Bronchial epithelial cell (primary cell): ENCODE results near the gene MAST4. TPM values are rescaled to one million over a fixed set of nuclear protein-coding genes. Genes with fewer than 3 reads are reported as not detected.

Experiments used
- DNase-seq: peaks from one replicate; pipeline ENCODE4 v3.0.0-alpha.2; 2010; ENCODE audit warnings: low read depth
- FAIRE-seq: peaks from 2 replicates; lab custom pipeline; 2011; peaks lifted over from hg19 to GRCh38; lab: Jason Lieb, UNC
- H3K27me3 ChIP-seq: 2 replicates; pipeline ENCODE4 v1.5.1; 2011; ENCODE audit warnings: low read length; ENCODE audit not compliant: control insufficient read depth, insufficient read depth
- H3K36me3 ChIP-seq: 2 replicates; pipeline ENCODE4 v1.5.1; 2011; ENCODE audit warnings: low read length; ENCODE audit not compliant: control insufficient read depth, insufficient read depth
- H3K4me3 ChIP-seq: 2 replicates; pipeline ENCODE4 v1.5.1; 2011; ENCODE audit warnings: mild to moderate bottlenecking, low read depth, low read length, control low read depth
- CTCF ChIP-seq: IDR thresholded peaks from 2 replicates; pipeline ENCODE4 v1.5.1; 2011; ENCODE audit warnings: mild to moderate bottlenecking, moderate library complexity, low read length, control low read depth, inconsistent platforms; ENCODE audit not compliant: insufficient read depth, severe bottlenecking
- total RNA-seq: library from RNA; depleted of rRNA; stranded (reverse); fragments of >200 nt; gene quantifications from 2 replicates; pipeline ENCODE4 v1.2.1, GENCODE V29; 2014

Gene MAST4
- total RNA-seq, 1 donor from 2014 or later: 10.3 TPM

- DNase-seq (no peak), FAIRE-seq (no peak)
- Histone ChIP-seq H3K4me3 (no peak overlapping the region), H3K36me3 (no peaks in the 10 kb centered on the region), H3K27me3 (no peaks in the 10 kb centered on the region)
- no peak for TF ChIP-seq CTCF
Measured at GRCh38 chr5:67021521-67021920, 425.3 kb downstream of the MAST4 start.

GRCh38 chr5:67021962-67022361 lies 425.8 kb downstream of the MAST4 start:
- Histone ChIP-seq H3K27me3 (no peaks in the 10 kb centered on the region), H3K4me3 (no peak overlapping the region), H3K36me3 (no peaks in the 10 kb centered on the region)
- DNase-seq: peak; percentile 67
- no peak for TF ChIP-seq CTCF
- FAIRE-seq: no peak

DNA sequence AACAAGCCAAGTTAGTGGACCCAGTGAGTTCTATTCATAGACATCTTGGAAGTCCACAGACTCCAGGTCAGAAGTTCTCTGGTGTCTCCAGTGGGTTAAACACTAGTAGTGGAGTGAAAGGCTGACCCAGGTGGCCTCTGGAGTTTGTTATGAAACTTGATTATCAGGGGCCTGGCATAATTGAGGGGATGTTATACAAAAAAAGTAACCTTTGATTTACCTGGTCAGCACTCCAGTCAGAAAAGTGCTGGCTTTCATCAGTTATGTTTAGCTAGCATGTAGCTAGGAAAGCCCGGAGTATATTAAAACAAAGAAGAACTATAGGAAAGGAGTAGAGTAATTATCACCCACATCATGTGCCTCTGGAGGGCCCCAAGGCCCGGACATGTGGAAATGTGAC lies 429.3 kb downstream of the MAST4 start:
- TF ChIP-seq CTCF: no peak
- Histone ChIP-seq H3K27me3 (no peaks in the 10 kb centered on the region), H3K36me3 (peaks cover 2% of the 10 kb centered on the region), H3K4me3 (no peak overlapping the region)
- FAIRE-seq: no peak
- DNase-seq: no peak

- peaks cover 2% of the 10 kb centered on the region for H3K36me3 ChIP-seq
- H3K27me3 ChIP-seq: no peaks in the 10 kb centered on the region
- no peak for TF ChIP-seq CTCF
- DNase-seq (no peak), FAIRE-seq (no peak)
- H3K4me3 ChIP-seq: no peak overlapping the region
Measured at GRCh38 chr5:67026278-67026677, 430.1 kb downstream of the MAST4 start.

DNA sequence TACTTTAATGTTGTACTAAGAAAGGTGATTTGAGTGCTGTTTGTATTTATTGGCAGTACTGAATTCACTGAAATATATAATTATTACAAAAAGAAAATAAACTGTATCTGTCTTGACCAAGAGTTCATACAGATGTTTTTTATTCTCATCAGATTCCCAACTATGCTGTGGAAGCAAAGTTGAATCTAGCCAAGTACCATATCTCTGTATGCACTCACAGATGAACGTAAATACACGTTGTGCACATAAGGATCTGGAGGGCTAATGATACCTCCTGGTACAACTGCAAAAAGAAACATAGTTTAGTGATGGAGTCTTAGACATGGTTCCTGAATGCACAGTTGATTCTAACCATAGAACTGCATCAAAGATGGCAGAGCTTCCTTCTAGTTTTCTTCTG lies 431.0 kb downstream of the MAST4 start:
- DNase-seq: no peak
- Histone ChIP-seq H3K27me3 (no peaks in the 10 kb centered on the region), H3K4me3 (no peak overlapping the region), H3K36me3 (peaks cover 2% of the 10 kb centered on the region)
- no peak for TF ChIP-seq CTCF
- FAIRE-seq: no peak

GRCh38 chr5:67028371-67028770 lies 432.2 kb downstream of the MAST4 start:
- peak; percentile 23 for FAIRE-seq
- DNase-seq: no peak
- Histone ChIP-seq H3K27me3 (no peaks in the 10 kb centered on the region), H3K4me3 (no peak overlapping the region), H3K36me3 (peaks cover 2% of the 10 kb centered on the region)
- TF ChIP-seq CTCF: no peak
